ENCODE data around the gene PLD4.

- TF ChIP-seq CTCF (IDR thresholded peaks at IDR 0.05) (no peak), POLR2AphosphoS5 (IDR thresholded peaks at IDR 0.05; ENCODE audit: low read depth, low read length) (no peak), SIN3A (IDR thresholded peaks at IDR 0.05; ENCODE audit: borderline replicate concordance, insufficient read depth, low read depth, low read length) (no peak)
- TF ChIP-seq, protein P1, sequence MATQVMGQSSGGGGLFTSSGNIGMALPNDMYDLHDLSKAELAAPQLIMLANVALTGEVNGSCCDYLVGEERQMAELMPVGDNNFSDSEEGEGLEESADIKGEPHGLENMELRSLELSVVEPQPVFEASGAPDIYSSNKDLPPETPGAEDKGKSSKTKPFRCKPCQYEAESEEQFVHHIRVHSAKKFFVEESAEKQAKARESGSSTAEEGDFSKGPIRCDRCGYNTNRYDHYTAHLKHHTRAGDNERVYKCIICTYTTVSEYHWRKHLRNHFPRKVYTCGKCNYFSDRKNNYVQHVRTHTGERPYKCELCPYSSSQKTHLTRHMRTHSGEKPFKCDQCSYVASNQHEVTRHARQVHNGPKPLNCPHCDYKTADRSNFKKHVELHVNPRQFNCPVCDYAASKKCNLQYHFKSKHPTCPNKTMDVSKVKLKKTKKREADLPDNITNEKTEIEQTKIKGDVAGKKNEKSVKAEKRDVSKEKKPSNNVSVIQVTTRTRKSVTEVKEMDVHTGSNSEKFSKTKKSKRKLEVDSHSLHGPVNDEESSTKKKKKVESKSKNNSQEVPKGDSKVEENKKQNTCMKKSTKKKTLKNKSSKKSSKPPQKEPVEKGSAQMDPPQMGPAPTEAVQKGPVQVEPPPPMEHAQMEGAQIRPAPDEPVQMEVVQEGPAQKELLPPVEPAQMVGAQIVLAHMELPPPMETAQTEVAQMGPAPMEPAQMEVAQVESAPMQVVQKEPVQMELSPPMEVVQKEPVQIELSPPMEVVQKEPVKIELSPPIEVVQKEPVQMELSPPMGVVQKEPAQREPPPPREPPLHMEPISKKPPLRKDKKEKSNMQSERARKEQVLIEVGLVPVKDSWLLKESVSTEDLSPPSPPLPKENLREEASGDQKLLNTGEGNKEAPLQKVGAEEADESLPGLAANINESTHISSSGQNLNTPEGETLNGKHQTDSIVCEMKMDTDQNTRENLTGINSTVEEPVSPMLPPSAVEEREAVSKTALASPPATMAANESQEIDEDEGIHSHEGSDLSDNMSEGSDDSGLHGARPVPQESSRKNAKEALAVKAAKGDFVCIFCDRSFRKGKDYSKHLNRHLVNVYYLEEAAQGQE (IDR thresholded peaks at IDR 0.05; ENCODE audit: insufficient read depth in 1 of 2, low read depth in 2 of 2, low read length in 1 of 2), result no peak
These were observed 2.7 kb downstream of the PLD4 start for GRCh38 chr14:104927432-104927816.
